Erythroblast (primary cell): ENCODE measurements around the gene BTG2.
"Not testable (repeated sequence)": the region's sequence is repeated elsewhere in the genome, so short reads cannot be mapped to it uniquely, and the experiment has no call there.

Source experiments
- GATA1 ChIP-seq: IDR thresholded peaks from 2 replicates; pipeline ENCODE4 v1.6.1; 2011; ENCODE audit warnings: low read depth, mild to moderate bottlenecking, control low read depth, low read length, moderate library complexity
- POLR2A ChIP-seq: IDR thresholded peaks from 2 replicates; pipeline ENCODE4 v1.6.1; 2011; ENCODE audit warnings: mild to moderate bottlenecking, low read length

- TF ChIP-seq POLR2A, GATA1: not testable (repeated sequence)
These were observed 48.7 kb upstream of the BTG2 start for GRCh38 chr1:203256636-203257035.
